ENCODE measurements around the gene HAGH. TPM values are rescaled to one million over a fixed set of nuclear protein-coding genes. Genes with fewer than 3 reads are reported as not detected.

HAGH gene
- total RNA-seq, 4 donors from 2014 or later: 124 to 245 (median 175) TPM

- no peak for ATAC-seq
- no CpG with 5 or more reads among the region's 25 CpGs for WGBS, 2 donors (ENCODE audit: low coverage in 1 of 2)
- Histone ChIP-seq H3K36me3 (peaks cover 0 to 78% of the 10 kb centered on the region in 2 donors), H3K27ac (no peak overlapping the region), H3K9me3 (no peaks in the 10 kb centered on the region), H3K27me3 (no peaks in the 10 kb centered on the region), H3K4me1 (peaks cover 0 to 32% (median 7%) of the 10 kb centered on the region in 3 donors), H3K4me3 (no peak overlapping the region)
- TF ChIP-seq CTCF (IDR thresholded peaks at IDR 0.05) (no peak), EP300 (IDR thresholded peaks at IDR 0.05) (no peak), POLR2AphosphoS5 (IDR thresholded peaks at IDR 0.05) (no peak), POLR2A (IDR thresholded peaks at IDR 0.05) (no peak)
These were observed 37.0 kb downstream of the HAGH start for GRCh38 chr16:1789643-1790045.

GRCh38 chr16:1788708-1789100 lies 37.9 kb downstream of the HAGH start:
- no peak overlapping the region for H3K4me3 ChIP-seq
- peaks cover 0 to 78% of the 10 kb centered on the region in 2 donors for H3K36me3 ChIP-seq

GRCh38 chr16:1788095-1788707 lies 38.4 kb downstream of the HAGH start:
- TF ChIP-seq CTCF (IDR thresholded peaks at IDR 0.05): no peak
- no peak for TF ChIP-seq POLR2AphosphoS5 (IDR thresholded peaks at IDR 0.05)
- no peak for TF ChIP-seq POLR2A (IDR thresholded peaks at IDR 0.05)
- no peak for TF ChIP-seq EP300 (IDR thresholded peaks at IDR 0.05)

More at GRCh38 chr16:1788708-1789100, 37.9 kb downstream of the HAGH start:
- TF ChIP-seq CTCF (IDR thresholded peaks at IDR 0.05): no peak
- no peak for TF ChIP-seq POLR2AphosphoS5 (IDR thresholded peaks at IDR 0.05)
- TF ChIP-seq EP300 (IDR thresholded peaks at IDR 0.05): no peak
- TF ChIP-seq POLR2A (IDR thresholded peaks at IDR 0.05): no peak
- Histone ChIP-seq H3K9me3 (no peaks in the 10 kb centered on the region), H3K27me3 (no peaks in the 10 kb centered on the region), H3K4me1 (peaks cover 0 to 42% (median 15%) of the 10 kb centered on the region in 3 donors), H3K27ac (no peak overlapping the region)
- no peak for ATAC-seq
- no CpG with 5 or more reads among the region's 19 CpGs for WGBS, 2 donors (ENCODE audit: low coverage in 1 of 2)

GRCh38 chr16:1787322-1788094 lies 39.1 kb downstream of the HAGH start:
- Histone ChIP-seq H3K27ac (no peak overlapping the region), H3K36me3 (peaks cover 0 to 77% of the 10 kb centered on the region in 2 donors), H3K27me3 (no peaks in the 10 kb centered on the region), H3K4me1 (peaks cover 0 to 48% (median 18%) of the 10 kb centered on the region in 3 donors), H3K4me3 (no peak overlapping the region), H3K9me3 (no peaks in the 10 kb centered on the region)
- no peak for ATAC-seq
- TF ChIP-seq POLR2A (IDR thresholded peaks at IDR 0.05) (no peak), POLR2AphosphoS5 (IDR thresholded peaks at IDR 0.05) (no peak), EP300 (IDR thresholded peaks at IDR 0.05) (no peak), CTCF (IDR thresholded peaks at IDR 0.05) (no peak)
- WGBS, 2 donors (ENCODE audit: low coverage in 1 of 2): 100% methylated on average over 1 of the region's 44 CpGs; no CpG with 5 or more reads in 1 of the 2 donors

More at GRCh38 chr16:1788095-1788707, 38.4 kb downstream of the HAGH start:
- no peak overlapping the region for H3K27ac ChIP-seq
- ATAC-seq: no peak
- no CpG with 5 or more reads among the region's 38 CpGs for WGBS, 2 donors (ENCODE audit: low coverage in 1 of 2)
- H3K4me3 ChIP-seq: no peak overlapping the region
- no peaks in the 10 kb centered on the region for H3K9me3 ChIP-seq
- peaks cover 0 to 47% (median 18%) of the 10 kb centered on the region in 3 donors for H3K4me1 ChIP-seq
- H3K36me3 ChIP-seq: peaks cover 0 to 78% of the 10 kb centered on the region in 2 donors
- no peaks in the 10 kb centered on the region for H3K27me3 ChIP-seq
